NB4 (cell line): ENCODE data around the gene EN2.

Experiments
- MAX ChIP-seq: IDR thresholded peaks from 2 replicates; pipeline ENCODE4 v1.6.1; 2011; ENCODE audit warnings: low read depth, low read length
- POLR2A ChIP-seq: IDR thresholded peaks from 2 replicates; pipeline ENCODE4 v1.6.1; 2011; ENCODE audit warnings: mild to moderate bottlenecking; ENCODE audit not compliant: insufficient read length; ENCODE audit errors: extremely low read depth
- TF ChIP-seq, protein P1 (sequence below): IDR thresholded peaks from one replicate; pipeline ENCODE4 v1.5.1; 2012; ENCODE audit warnings: low read depth, low read length

GRCh38 chr7:155410431-155410830, 47.5 kb upstream of the EN2 start:
- TF ChIP-seq, protein P1, sequence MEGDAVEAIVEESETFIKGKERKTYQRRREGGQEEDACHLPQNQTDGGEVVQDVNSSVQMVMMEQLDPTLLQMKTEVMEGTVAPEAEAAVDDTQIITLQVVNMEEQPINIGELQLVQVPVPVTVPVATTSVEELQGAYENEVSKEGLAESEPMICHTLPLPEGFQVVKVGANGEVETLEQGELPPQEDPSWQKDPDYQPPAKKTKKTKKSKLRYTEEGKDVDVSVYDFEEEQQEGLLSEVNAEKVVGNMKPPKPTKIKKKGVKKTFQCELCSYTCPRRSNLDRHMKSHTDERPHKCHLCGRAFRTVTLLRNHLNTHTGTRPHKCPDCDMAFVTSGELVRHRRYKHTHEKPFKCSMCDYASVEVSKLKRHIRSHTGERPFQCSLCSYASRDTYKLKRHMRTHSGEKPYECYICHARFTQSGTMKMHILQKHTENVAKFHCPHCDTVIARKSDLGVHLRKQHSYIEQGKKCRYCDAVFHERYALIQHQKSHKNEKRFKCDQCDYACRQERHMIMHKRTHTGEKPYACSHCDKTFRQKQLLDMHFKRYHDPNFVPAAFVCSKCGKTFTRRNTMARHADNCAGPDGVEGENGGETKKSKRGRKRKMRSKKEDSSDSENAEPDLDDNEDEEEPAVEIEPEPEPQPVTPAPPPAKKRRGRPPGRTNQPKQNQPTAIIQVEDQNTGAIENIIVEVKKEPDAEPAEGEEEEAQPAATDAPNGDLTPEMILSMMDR = no peak
- TF ChIP-seq POLR2A (no peak), MAX (no peak)
